AG08396 (cell line): ENCODE data around the gene LRIG1.

ENCODE experiments used
- DNase-seq: peaks from one replicate; pipeline ENCODE4 v3.0.0; 2012; ENCODE audit warnings: low spot score, mixed read lengths

Gene LRIG1

DNA sequence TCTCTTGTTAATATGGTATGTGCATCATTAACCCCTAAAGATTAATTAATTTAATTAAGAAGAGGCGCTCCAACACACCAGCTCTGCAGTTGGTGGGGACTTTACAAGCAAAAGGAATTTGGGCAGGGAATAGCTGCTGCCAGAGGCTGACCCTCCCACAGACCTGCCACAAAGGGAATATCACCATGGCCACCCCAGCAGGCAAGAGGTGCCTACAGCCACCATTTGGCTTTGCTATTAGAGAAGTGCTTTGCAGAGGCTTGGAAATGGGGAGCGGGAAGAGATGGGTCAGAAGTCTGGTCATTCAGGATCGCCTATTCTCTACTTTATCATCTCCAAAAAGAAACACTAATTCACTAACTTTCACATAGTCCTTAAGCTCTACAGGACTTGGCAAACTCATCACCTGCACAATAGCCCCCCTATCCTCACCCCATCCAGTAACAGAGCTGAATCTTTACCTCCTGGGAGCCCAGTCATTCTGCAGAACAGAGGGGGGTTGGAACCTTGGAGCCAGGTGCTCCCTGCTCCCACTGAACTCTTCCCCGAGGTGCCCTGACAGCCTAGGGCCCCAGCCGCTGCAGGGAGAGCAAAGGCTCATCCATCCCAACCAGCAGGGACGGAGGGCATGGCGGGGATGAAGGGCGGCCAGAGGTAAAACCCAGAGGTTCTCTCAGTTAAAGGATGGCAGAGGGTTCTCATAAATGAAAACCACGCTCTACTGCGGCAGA, 29.7 kb downstream of the LRIG1 start:
- DNase-seq, result no peak

DNA sequence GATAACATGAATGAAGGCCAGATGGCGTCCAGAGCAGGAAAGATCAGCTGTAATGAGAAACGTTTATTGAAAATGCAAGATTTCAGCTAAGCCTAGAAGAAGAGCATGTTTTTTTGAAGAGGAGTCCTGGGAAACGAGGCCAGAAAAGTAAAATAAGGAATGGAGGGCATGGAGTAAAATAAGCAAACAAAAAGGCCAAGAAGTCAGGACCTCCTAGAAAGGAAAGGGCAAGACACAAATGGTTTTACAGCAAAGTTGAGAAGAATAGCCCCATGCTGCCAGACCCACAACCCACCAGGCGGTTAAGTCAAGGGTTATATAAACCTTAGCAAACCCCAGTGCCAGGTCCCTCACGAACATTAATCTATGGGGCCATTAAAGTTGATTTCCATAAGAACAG, 30.5 kb downstream of the LRIG1 start:
- no peak for DNase-seq

GRCh38 chr3:66469220-66469640, 31.6 kb downstream of the LRIG1 start:
- no peak for DNase-seq

GRCh38 chr3:66467996-66468735, 32.7 kb downstream of the LRIG1 start:
- no peak for DNase-seq

DNA sequence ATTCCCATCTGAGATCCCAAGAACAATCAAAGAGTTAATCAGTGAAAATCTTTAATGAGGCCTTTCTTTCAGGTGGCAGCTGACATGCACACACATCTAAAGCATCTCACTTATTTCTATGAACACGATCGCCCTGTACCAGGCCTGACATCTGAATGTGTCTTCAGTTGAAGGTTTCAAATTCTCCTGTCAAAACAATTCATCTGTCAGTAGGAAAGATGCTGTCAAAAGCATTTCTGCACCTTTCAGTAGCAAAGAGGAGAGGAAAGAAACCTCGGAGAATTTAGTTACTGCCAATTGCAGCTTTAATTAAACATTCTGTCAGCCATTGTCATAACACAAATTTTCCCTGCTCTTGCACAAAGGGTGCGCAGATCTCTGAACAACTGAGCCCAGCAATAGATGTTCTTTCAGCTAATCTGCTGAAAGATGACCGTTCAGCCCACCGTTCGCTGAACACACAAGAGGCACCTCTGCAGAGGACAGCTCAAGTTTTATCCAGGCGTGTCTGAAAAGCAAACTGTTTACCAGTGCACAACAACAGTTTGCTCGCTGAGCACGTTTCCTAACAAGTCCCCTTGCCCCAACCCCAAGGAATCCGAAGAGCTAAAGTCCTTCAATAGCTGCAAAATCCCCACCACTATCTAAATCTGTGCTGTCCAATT, 34.1 kb downstream of the LRIG1 start:
- DNase-seq, result no peak

- DNase-seq, result no peak
Measured at GRCh38 chr3:66465587-66465986, 35.2 kb downstream of the LRIG1 start.

GRCh38 chr3:66465034-66465433, 35.8 kb downstream of the LRIG1 start:
- DNase-seq, result no peak

DNA sequence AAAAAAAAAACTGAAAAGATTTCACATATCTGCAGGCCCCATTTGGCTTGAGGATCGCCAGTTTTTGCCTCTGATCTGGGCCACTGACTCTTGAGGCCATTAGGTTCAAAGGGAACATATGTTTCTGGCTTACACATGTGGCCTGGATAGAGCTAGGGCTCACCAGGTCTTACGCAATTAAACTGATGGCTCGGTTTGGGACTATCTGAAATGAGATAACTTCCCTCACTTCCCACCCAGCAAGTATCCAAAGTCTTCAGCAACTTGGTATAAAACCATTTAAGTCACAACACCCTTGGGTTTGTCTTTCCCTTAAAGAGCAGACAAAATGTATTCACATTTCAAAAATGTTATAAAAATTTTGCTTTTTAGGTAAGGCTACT, 36.3 kb downstream of the LRIG1 start:
- no peak for DNase-seq

GRCh38 chr3:66463730-66464511, 36.9 kb downstream of the LRIG1 start:
- DNase-seq, result no peak

- no peak for DNase-seq
Measured at GRCh38 chr3:66463054-66463631, 37.7 kb downstream of the LRIG1 start.

- DNase-seq, result no peak
Measured at GRCh38 chr3:66457252-66457651, 43.6 kb downstream of the LRIG1 start.

DNA sequence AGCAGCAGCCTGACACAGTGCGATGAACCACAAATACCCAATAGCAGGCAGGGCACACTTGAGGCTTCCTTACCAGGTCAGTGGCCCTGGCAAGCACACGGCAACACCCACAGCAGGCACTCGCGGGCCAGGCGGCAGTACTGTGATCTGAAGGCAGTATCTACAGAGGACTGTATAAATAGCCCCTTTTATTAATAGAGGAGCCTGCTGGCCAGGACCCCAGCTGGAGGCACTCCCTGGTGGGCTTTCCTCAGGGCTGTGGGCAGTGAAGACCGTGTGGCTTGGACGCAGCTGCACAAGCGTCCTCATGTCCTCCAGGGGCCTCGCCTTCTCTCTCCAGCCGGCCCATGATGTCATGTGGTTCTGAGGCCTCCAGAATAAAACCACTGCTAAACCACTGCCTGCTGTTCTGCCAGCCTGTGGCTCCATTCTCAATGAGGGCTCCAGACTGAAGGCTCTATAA, 44.1 kb downstream of the LRIG1 start:
- DNase-seq, result no peak

GRCh38 chr3:66454464-66454859, 46.4 kb downstream of the LRIG1 start:
- no peak for DNase-seq

- no peak for DNase-seq
Measured at GRCh38 chr3:66453651-66454463, 47.0 kb downstream of the LRIG1 start.

GRCh38 chr3:66452303-66453011, 48.4 kb downstream of the LRIG1 start:
- DNase-seq, result no peak

DNA sequence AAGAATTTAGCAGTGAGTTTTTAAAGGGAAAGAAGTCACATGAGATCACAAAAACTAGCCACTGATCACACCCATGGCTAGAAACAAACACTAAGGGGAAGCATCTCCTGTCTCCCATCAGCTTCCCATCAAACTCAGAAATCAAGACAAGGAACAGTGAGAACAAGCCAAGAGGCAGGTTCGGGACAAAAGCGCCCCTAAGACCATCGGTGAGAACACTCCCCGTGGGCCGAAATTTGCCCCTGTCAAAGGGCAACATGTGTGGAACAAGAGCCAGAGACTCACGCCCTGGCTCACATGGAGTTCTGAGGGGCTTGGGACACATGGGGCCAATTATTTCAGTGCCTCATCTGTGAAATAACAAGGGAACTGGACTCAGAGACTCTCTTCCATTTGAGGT, 49.1 kb downstream of the LRIG1 start:
- DNase-seq, result no peak

DNA sequence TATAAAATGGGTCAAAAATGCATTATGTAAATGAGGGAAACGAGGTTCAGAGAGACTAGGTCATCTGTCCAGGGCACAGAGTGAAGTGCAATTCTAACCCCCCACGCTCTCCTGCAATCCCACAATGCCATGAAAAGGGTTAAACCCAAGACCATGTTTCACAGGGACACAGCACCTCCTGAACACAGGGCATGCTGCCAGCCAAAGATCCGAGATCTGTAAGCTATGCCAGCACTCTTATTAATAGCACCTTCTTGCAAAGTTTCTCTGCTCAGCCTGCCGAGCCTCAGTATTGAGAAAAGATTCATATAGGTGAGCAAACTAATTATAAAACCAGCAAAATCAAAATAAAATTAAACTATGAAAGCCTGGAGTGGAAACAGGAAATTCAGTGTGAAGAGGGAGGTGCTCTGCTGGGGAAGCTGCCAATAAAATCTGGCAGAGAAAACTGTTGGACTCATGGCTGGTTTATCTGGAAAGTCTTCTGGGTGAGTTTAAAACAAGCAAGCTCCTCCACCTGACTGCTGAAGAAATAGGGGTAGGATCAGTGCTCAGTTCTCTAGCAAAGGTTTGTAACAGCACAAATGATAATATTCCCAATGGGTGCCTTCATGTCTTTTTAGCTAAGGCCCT, 50.3 kb downstream of the LRIG1 start:
- peak; percentile 41 for DNase-seq

- no peak for DNase-seq
Measured at GRCh38 chr3:66449411-66449974, 51.3 kb downstream of the LRIG1 start.

- DNase-seq, result no peak
Measured at GRCh38 chr3:66444146-66444644, 56.6 kb downstream of the LRIG1 start.
